Panc1 (cell line): ENCODE data around the gene SUPT20H. TPM values are rescaled to one million over a fixed set of nuclear protein-coding genes. Genes with fewer than 3 reads are reported as not detected.

Source experiments
- ATAC-seq: fragments of 200-7000 bp; cut with Tn5 transposase; 2 replicates; pipeline ENCODE4 v1.9.1; 2020; ENCODE audit warnings: mild to moderate bottlenecking, moderate library complexity
- BruUV-seq: library from RNA; stranded (reverse); fragments of 400-500 nt; replicated peaks from 2 replicates; lab custom pipeline; 2021; lab: Mats Ljungman, UMichigan
- CTCF ChIA-PET: fragments of 300-600 bp; sonication (Branson Sonifier 250); formaldehyde crosslinking; loops from one replicate; lab custom pipeline; 2022; ENCODE audit warnings: antibody characterized with exemption; lab: Charles Lee
- POLR2A ChIA-PET: fragments of 300-600 bp; sonication (Branson Sonifier 250); formaldehyde crosslinking; loops from one replicate; lab custom pipeline; 2022; ENCODE audit warnings: antibody characterized with exemption; lab: Charles Lee
- DNase-seq: peaks from one replicate; pipeline ENCODE4 v3.0.0-alpha.2; 2010; ENCODE audit warnings: low read depth, low spot score
- H3K27ac ChIP-seq: 2 replicates; pipeline ENCODE4 v1.5.1; 2011; ENCODE audit warnings: mild to moderate bottlenecking, low read length, inconsistent platforms
- H3K27me3 ChIP-seq: fragments of 200-500 bp; sonication (Bioruptor generic); 2 replicates; pipeline ENCODE4 v1.6.0; 2014; ENCODE audit warnings: low read length, inconsistent platforms; ENCODE audit not compliant: control insufficient read depth, insufficient read depth
- H3K36me3 ChIP-seq: fragments of 200-500 bp; sonication (Bioruptor generic); 2 replicates; pipeline ENCODE4 v1.5.1; 2014; ENCODE audit warnings: inconsistent platforms, mild to moderate bottlenecking, low read length, moderate library complexity; ENCODE audit not compliant: control insufficient read depth, insufficient read depth
- H3K4me1 ChIP-seq: 2 replicates; pipeline ENCODE4 v1.5.1; 2011; ENCODE audit warnings: inconsistent platforms, mild to moderate bottlenecking, low read length, moderate library complexity; ENCODE audit not compliant: control insufficient read depth, insufficient read depth
- H3K4me3 ChIP-seq, 2 experiments: 2 replicates each; pipeline ENCODE4 v1.5.1; 2011 to 2012; ENCODE audit warnings: low read depth in 2 of 2, low read length in 2 of 2, mild to moderate bottlenecking in 2 of 2, inconsistent platforms in 1 of 2, moderate library complexity in 1 of 2
- H3K9me3 ChIP-seq: fragments of 200-500 bp; sonication (Bioruptor generic); 2 replicates; pipeline ENCODE4 v1.5.1; 2014; ENCODE audit warnings: low read depth, mild to moderate bottlenecking, inconsistent platforms, low read length, moderate library complexity; ENCODE audit not compliant: control insufficient read depth, insufficient read depth
- POLR2AphosphoS5 ChIP-seq: IDR thresholded peaks from 2 replicates; pipeline ENCODE4 v1.6.1; 2012; ENCODE audit warnings: mild to moderate bottlenecking, low read depth, low read length, moderate library complexity
- REST ChIP-seq, 2 experiments: IDR thresholded peaks; 2 replicates each; pipeline ENCODE4 v1.6.1; 2011 to 2012; ENCODE audit warnings: low read depth in 2 of 2, control low read depth in 1 of 2, low read length in 1 of 2, mild to moderate bottlenecking in 1 of 2, moderate library complexity in 1 of 2; ENCODE audit not compliant: insufficient read depth in 1 of 2
- SIN3A ChIP-seq: IDR thresholded peaks from 2 replicates; pipeline ENCODE4 v1.6.1; 2012; ENCODE audit warnings: low read depth, mild to moderate bottlenecking, low read length, moderate library complexity, borderline replicate concordance; ENCODE audit not compliant: insufficient read depth
- TCF7L2 ChIP-seq: IDR thresholded peaks from 2 replicates; pipeline ENCODE4 v1.6.1; 2011; ENCODE audit warnings: mild to moderate bottlenecking, low read depth, low read length, inconsistent platforms
- in situ Hi-C: cut with HindIII; loops from 2 replicates; pipeline ENCODE4 v1.10.0; 2016; ENCODE audit warnings: low sequenced_read_pairs, low pct_unique_long_range_greater_than_20kb
- intact Hi-C: fragments of 100-400 bp; cut with micrococcal nuclease; formaldehyde crosslinking; loops from one replicate; pipeline ENCODE4 v1.10.0; 2022; ENCODE audit not compliant: unreplicated experiment
- total RNA-seq: library from RNA; stranded (reverse); gene quantifications from one replicate; pipeline ENCODE4 v1.2.1, GENCODE V29; 2021; ENCODE audit not compliant: unreplicated experiment
- TF ChIP-seq, protein P1 (sequence below): fragments of 450-650 bp; IDR thresholded peaks from 2 replicates; pipeline ENCODE4 v1.5.1; 2017; ENCODE audit warnings: mild to moderate bottlenecking

SUPT20H gene
- total RNA-seq, 1 experiment from 2014 or later, result 32.9 TPM

- DNase-seq, result no peak
- intact Hi-C loops, result no loop called here
- no peak for ATAC-seq
- in situ Hi-C loops, result no loop called here
- ChIA-PET POLR2A (no interaction called here), CTCF (no interaction called here)
- BruUV-seq, result no TSS peak
- H3K27me3 ChIP-seq, result no peaks in the 10 kb centered on the region
- H3K9me3 ChIP-seq, result no peaks in the 10 kb centered on the region
- H3K27ac ChIP-seq, result no peak overlapping the region
- TF ChIP-seq, protein P1, sequence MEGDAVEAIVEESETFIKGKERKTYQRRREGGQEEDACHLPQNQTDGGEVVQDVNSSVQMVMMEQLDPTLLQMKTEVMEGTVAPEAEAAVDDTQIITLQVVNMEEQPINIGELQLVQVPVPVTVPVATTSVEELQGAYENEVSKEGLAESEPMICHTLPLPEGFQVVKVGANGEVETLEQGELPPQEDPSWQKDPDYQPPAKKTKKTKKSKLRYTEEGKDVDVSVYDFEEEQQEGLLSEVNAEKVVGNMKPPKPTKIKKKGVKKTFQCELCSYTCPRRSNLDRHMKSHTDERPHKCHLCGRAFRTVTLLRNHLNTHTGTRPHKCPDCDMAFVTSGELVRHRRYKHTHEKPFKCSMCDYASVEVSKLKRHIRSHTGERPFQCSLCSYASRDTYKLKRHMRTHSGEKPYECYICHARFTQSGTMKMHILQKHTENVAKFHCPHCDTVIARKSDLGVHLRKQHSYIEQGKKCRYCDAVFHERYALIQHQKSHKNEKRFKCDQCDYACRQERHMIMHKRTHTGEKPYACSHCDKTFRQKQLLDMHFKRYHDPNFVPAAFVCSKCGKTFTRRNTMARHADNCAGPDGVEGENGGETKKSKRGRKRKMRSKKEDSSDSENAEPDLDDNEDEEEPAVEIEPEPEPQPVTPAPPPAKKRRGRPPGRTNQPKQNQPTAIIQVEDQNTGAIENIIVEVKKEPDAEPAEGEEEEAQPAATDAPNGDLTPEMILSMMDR, result no peak
- no peak for TF ChIP-seq POLR2AphosphoS5
- TF ChIP-seq TCF7L2, result no peak
- no peak for TF ChIP-seq SIN3A
- no peak for TF ChIP-seq REST (IDR thresholded peaks at IDR 0.05; ENCODE audit: insufficient read depth in 1 of 2, low read depth in 2 of 2, low read length in 1 of 2)
- H3K4me3 ChIP-seq, result no peak overlapping the region
- H3K36me3 ChIP-seq, result peaks cover 53% of the 10 kb centered on the region
- no peaks in the 10 kb centered on the region for H3K4me1 ChIP-seq
Observed at GRCh38 chr13:37010424-37010823, 49.1 kb downstream of the SUPT20H start.

DNA sequence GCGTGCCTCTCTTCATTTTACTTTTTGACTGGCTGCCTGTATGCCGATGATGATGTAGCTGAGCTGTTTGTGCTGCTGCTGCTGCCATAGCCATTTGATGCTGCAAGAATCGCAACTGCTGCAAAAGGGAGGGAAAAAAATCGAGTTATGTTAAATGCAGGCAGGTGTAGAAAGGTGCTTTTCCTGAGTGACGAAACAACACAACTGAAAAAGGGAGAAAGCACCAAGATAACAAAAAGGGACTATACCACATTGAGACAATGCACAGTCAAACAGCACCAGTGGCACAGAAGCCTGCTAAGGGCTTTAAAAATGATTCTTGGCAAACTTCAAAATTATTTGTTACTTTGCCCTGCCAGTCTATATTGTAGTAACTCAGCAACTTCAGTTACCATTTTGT is 49.8 kb downstream of the SUPT20H start:
- Histone ChIP-seq H3K4me3 (no peak overlapping the region), H3K9me3 (no peaks in the 10 kb centered on the region), H3K27ac (no peak overlapping the region), H3K27me3 (no peaks in the 10 kb centered on the region), H3K4me1 (no peaks in the 10 kb centered on the region), H3K36me3 (peaks cover 57% of the 10 kb centered on the region)
- ChIA-PET POLR2A (no interaction called here), CTCF (interaction anchor here (0.7 kb wide), 1 partner anchor 11 kb away, joined by 3 read pairs; the partner anchor contains the start of gene ALG5)
- TF ChIP-seq SIN3A, result no peak
- TF ChIP-seq, protein P1, result no peak
- TF ChIP-seq POLR2AphosphoS5, result no peak
- no peak for TF ChIP-seq REST (IDR thresholded peaks at IDR 0.05; ENCODE audit: insufficient read depth in 1 of 2, low read depth in 2 of 2, low read length in 1 of 2)
- TF ChIP-seq TCF7L2, result no peak
- BruUV-seq, result no TSS peak
- ATAC-seq (no peak), DNase-seq (no peak)
- intact Hi-C loops, result no loop called here
- in situ Hi-C loops, result no loop called here
